ENCODE data around the gene PAPPA2.

DNA sequence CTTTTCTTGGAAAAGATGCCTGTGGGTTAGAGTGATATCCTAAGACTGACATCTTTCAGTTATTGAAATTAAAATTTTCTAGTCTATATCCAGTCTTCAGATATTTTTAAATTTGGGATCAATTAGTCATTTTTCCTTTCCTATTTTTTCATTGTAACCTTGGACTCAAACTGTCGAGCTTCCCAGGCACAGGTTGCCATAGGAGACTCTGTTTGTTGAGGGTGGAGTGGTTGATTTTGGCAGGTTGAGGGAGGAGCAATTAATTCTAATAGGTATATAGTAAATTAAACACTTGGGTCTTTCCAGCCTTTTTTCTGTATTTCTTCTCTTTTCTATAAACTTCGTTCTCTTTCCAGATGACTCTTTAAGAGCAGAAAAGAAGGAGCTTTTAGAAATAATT, 374.7 kb downstream of the PAPPA2 start:
- no peak for TF ChIP-seq POLR2A (IDR thresholded peaks at IDR 0.05; ENCODE audit: low read depth)
- no peak for TF ChIP-seq CTCF (IDR thresholded peaks at IDR 0.05)

All from esophagus muscularis mucosa (tissue), 3 donors.